Measurements from ENCODE around the gene BTAF1.
A peak's percentile ranks its signal among the peaks of the same experiment; 100 is the strongest.

BTAF1 gene

GRCh38 chr10:91883549-91884444, 39.8 kb upstream of the BTAF1 start:
- peak overlapping the region; percentile 87 for H3K56ac ChIP-seq (ENCODE audit: low read length)

GRCh38 chr10:91884536-91884935, 39.0 kb upstream of the BTAF1 start:
- H3K9ac ChIP-seq (ENCODE audit: low read length), result peak overlapping the region; percentile 22
- H3K36me3 ChIP-seq (ENCODE audit: control insufficient read depth, insufficient read depth, low read length), result no peaks in the 10 kb centered on the region
- H3K79me2 ChIP-seq (ENCODE audit: control insufficient read depth, insufficient read depth, low read length), result no peaks in the 10 kb centered on the region
- no peak overlapping the region for H3K23ac ChIP-seq (ENCODE audit: low read length)
- H3K4me1 ChIP-seq (ENCODE audit: control insufficient read depth, low read depth, low read length), result peaks cover 20% of the 10 kb centered on the region
- no CpG with 5 or more reads among the region's 1 CpG for WGBS (ENCODE audit: extremely low coverage, insufficient coverage, low lambda C conversion rate)
- H2AK5ac ChIP-seq (ENCODE audit: low read length), result peak overlapping the region; percentile 66
- H2BK120ac ChIP-seq (ENCODE audit: low read depth, low read length), result peak overlapping the region; percentile 98
- H3K4me3 ChIP-seq (ENCODE audit: low read length), result no peak overlapping the region
- no peak overlapping the region for H4K8ac ChIP-seq (ENCODE audit: low read depth, low read length)
- peak overlapping the region; percentile 94 for H3K27ac ChIP-seq (ENCODE audit: low read depth, low read length)
- H3K4me2 ChIP-seq (ENCODE audit: low read length), result no peak overlapping the region
- H3K79me1 ChIP-seq (ENCODE audit: low read length), result no peaks in the 10 kb centered on the region
- H3K27me3 ChIP-seq (ENCODE audit: insufficient read depth, low read length, poor library complexity), result no peaks in the 10 kb centered on the region
- DNase-seq, result no peak
- peak overlapping the region; percentile 87 for H3K56ac ChIP-seq (ENCODE audit: low read length)
- H3K4ac ChIP-seq (ENCODE audit: low read depth, low read length), result peak overlapping the region; percentile 83
- H3K18ac ChIP-seq (ENCODE audit: low read length), result peak overlapping the region; percentile 94
- peak overlapping the region; percentile 1 for H2BK15ac ChIP-seq (replicated peaks; ENCODE audit: low read depth)
- peak overlapping the region; percentile 36 for H2BK5ac ChIP-seq (ENCODE audit: low read length)
- H4K5ac ChIP-seq (ENCODE audit: low read length), result no peak overlapping the region

More at GRCh38 chr10:91883549-91884444, 39.8 kb upstream of the BTAF1 start:
- H3K79me1 ChIP-seq (ENCODE audit: low read length), result no peaks in the 10 kb centered on the region
- peak overlapping the region; percentile 17 for H3K4me2 ChIP-seq (ENCODE audit: low read length)
- H3K23ac ChIP-seq (ENCODE audit: low read length), result no peak overlapping the region
- peak overlapping the region; percentile 94 for H3K18ac ChIP-seq (ENCODE audit: low read length)
- H2BK5ac ChIP-seq (ENCODE audit: low read length), result peak overlapping the region; percentile 86
- no CpG with 5 or more reads among the region's 20 CpGs for WGBS (ENCODE audit: extremely low coverage, insufficient coverage, low lambda C conversion rate)
- H3K4ac ChIP-seq (ENCODE audit: low read depth, low read length), result peak overlapping the region; percentile 83
- no peak overlapping the region for H3K4me3 ChIP-seq (ENCODE audit: low read length)
- no peak overlapping the region for H4K5ac ChIP-seq (ENCODE audit: low read length)
- no peaks in the 10 kb centered on the region for H3K79me2 ChIP-seq (ENCODE audit: control insufficient read depth, insufficient read depth, low read length)
- H3K4me1 ChIP-seq (ENCODE audit: control insufficient read depth, low read depth, low read length), result peaks cover 24% of the 10 kb centered on the region
- H3K36me3 ChIP-seq (ENCODE audit: control insufficient read depth, insufficient read depth, low read length), result no peaks in the 10 kb centered on the region
- peak; percentile 76 for DNase-seq
- H2BK120ac ChIP-seq (ENCODE audit: low read depth, low read length), result peak overlapping the region; percentile 90
- no peak overlapping the region for H2BK15ac ChIP-seq (replicated peaks; ENCODE audit: low read depth)
- no peak overlapping the region for H4K8ac ChIP-seq (ENCODE audit: low read depth, low read length)
- peak overlapping the region; percentile 19 for H2AK5ac ChIP-seq (ENCODE audit: low read length)
- H3K9ac ChIP-seq (ENCODE audit: low read length), result peak overlapping the region; percentile 51
- peak overlapping the region; percentile 94 for H3K27ac ChIP-seq (ENCODE audit: low read depth, low read length)
- H3K27me3 ChIP-seq (ENCODE audit: insufficient read depth, low read length, poor library complexity), result no peaks in the 10 kb centered on the region

- peak overlapping the region; percentile 98 for H2BK120ac ChIP-seq (ENCODE audit: low read depth, low read length)
- no peaks in the 10 kb centered on the region for H3K27me3 ChIP-seq (ENCODE audit: insufficient read depth, low read length, poor library complexity)
- peaks cover 15% of the 10 kb centered on the region for H3K4me1 ChIP-seq (ENCODE audit: control insufficient read depth, low read depth, low read length)
- no peak overlapping the region for H3K23ac ChIP-seq (ENCODE audit: low read length)
- no peak overlapping the region for H3K9ac ChIP-seq (ENCODE audit: low read length)
- no peak overlapping the region for H3K4me2 ChIP-seq (ENCODE audit: low read length)
- H4K5ac ChIP-seq (ENCODE audit: low read length), result no peak overlapping the region
- peak overlapping the region; percentile 79 for H3K4ac ChIP-seq (ENCODE audit: low read depth, low read length)
- H3K36me3 ChIP-seq (ENCODE audit: control insufficient read depth, insufficient read depth, low read length), result no peaks in the 10 kb centered on the region
- peak overlapping the region; percentile 94 for H3K18ac ChIP-seq (ENCODE audit: low read length)
- no peak overlapping the region for H3K4me3 ChIP-seq (ENCODE audit: low read length)
- peak overlapping the region; percentile 31 for H2AK5ac ChIP-seq (ENCODE audit: low read length)
- peak overlapping the region; percentile 1 for H2BK15ac ChIP-seq (replicated peaks; ENCODE audit: low read depth)
- no peak overlapping the region for H4K8ac ChIP-seq (ENCODE audit: low read depth, low read length)
- no peak for DNase-seq
- peak overlapping the region; percentile 94 for H3K27ac ChIP-seq (ENCODE audit: low read depth, low read length)
- no peaks in the 10 kb centered on the region for H3K79me2 ChIP-seq (ENCODE audit: control insufficient read depth, insufficient read depth, low read length)
- H3K56ac ChIP-seq (ENCODE audit: low read length), result peak overlapping the region; percentile 38
- no CpG with 5 or more reads among the region's 9 CpGs for WGBS (ENCODE audit: extremely low coverage, insufficient coverage, low lambda C conversion rate)
- peak overlapping the region; percentile 34 for H2BK5ac ChIP-seq (ENCODE audit: low read length)
- H3K79me1 ChIP-seq (ENCODE audit: low read length), result no peaks in the 10 kb centered on the region
Observed at GRCh38 chr10:91885362-91886079, 38.0 kb upstream of the BTAF1 start.

- Histone ChIP-seq H2BK5ac (ENCODE audit: low read length) (peak overlapping the region; percentile 46), H4K8ac (ENCODE audit: low read depth, low read length) (no peak overlapping the region), H3K4me1 (ENCODE audit: control insufficient read depth, low read depth, low read length) (peaks cover 15% of the 10 kb centered on the region), H2BK15ac (replicated peaks; ENCODE audit: low read depth) (no peak overlapping the region), H2BK120ac (ENCODE audit: low read depth, low read length) (no peak overlapping the region), H3K4ac (ENCODE audit: low read depth, low read length) (no peak overlapping the region), H3K23ac (ENCODE audit: low read length) (no peak overlapping the region), H3K27ac (ENCODE audit: low read depth, low read length) (peak overlapping the region; percentile 78), H3K27me3 (ENCODE audit: insufficient read depth, low read length, poor library complexity) (no peaks in the 10 kb centered on the region), H3K18ac (ENCODE audit: low read length) (peak overlapping the region; percentile 92), H3K56ac (ENCODE audit: low read length) (peak overlapping the region; percentile 66), H3K4me3 (ENCODE audit: low read length) (no peak overlapping the region), H3K9ac (ENCODE audit: low read length) (peak overlapping the region; percentile 47), H3K79me1 (ENCODE audit: low read length) (no peaks in the 10 kb centered on the region), H3K79me2 (ENCODE audit: control insufficient read depth, insufficient read depth, low read length) (no peaks in the 10 kb centered on the region), H2AK5ac (ENCODE audit: low read length) (no peak overlapping the region), H4K5ac (ENCODE audit: low read length) (no peak overlapping the region), H3K4me2 (ENCODE audit: low read length) (no peak overlapping the region), H3K36me3 (ENCODE audit: control insufficient read depth, insufficient read depth, low read length) (no peaks in the 10 kb centered on the region)
- no CpG with 5 or more reads among the region's 6 CpGs for WGBS (ENCODE audit: extremely low coverage, insufficient coverage, low lambda C conversion rate)
- DNase-seq, result no peak
Observed at GRCh38 chr10:91886954-91887271, 36.7 kb upstream of the BTAF1 start.

- DNase-seq, result peak; percentile 96
- WGBS (ENCODE audit: extremely low coverage, insufficient coverage, low lambda C conversion rate), result no CpG with 5 or more reads among the region's 59 CpGs
- H3K4me1 ChIP-seq (ENCODE audit: control insufficient read depth, low read depth, low read length), result peaks cover 15% of the 10 kb centered on the region
Observed at GRCh38 chr10:91887272-91888076, 36.1 kb upstream of the BTAF1 start.

More at GRCh38 chr10:91887272-91888076, 36.1 kb upstream of the BTAF1 start:
- H3K9ac ChIP-seq (ENCODE audit: low read length), result peak overlapping the region; percentile 81
- no peaks in the 10 kb centered on the region for H3K36me3 ChIP-seq (ENCODE audit: control insufficient read depth, insufficient read depth, low read length)
- H4K5ac ChIP-seq (ENCODE audit: low read length), result no peak overlapping the region
- peak overlapping the region; percentile 47 for H2BK15ac ChIP-seq (replicated peaks; ENCODE audit: low read depth)
- H2BK120ac ChIP-seq (ENCODE audit: low read depth, low read length), result peak overlapping the region; percentile 92
- H3K4ac ChIP-seq (ENCODE audit: low read depth, low read length), result peak overlapping the region; percentile 87
- no peak overlapping the region for H3K23ac ChIP-seq (ENCODE audit: low read length)
- peak overlapping the region; percentile 52 for H3K4me2 ChIP-seq (ENCODE audit: low read length)
- no peaks in the 10 kb centered on the region for H3K79me2 ChIP-seq (ENCODE audit: control insufficient read depth, insufficient read depth, low read length)
- H3K4me3 ChIP-seq (ENCODE audit: low read length), result peak overlapping the region; percentile 6
- peak overlapping the region; percentile 93 for H3K56ac ChIP-seq (ENCODE audit: low read length)
- H3K79me1 ChIP-seq (ENCODE audit: low read length), result no peaks in the 10 kb centered on the region
- no peaks in the 10 kb centered on the region for H3K27me3 ChIP-seq (ENCODE audit: insufficient read depth, low read length, poor library complexity)
- no peak overlapping the region for H4K8ac ChIP-seq (ENCODE audit: low read depth, low read length)
- no peak overlapping the region for H2AK5ac ChIP-seq (ENCODE audit: low read length)
- H2BK5ac ChIP-seq (ENCODE audit: low read length), result peak overlapping the region; percentile 96
- H3K18ac ChIP-seq (ENCODE audit: low read length), result peak overlapping the region; percentile 92
- H3K27ac ChIP-seq (ENCODE audit: low read depth, low read length), result peak overlapping the region; percentile 93

Measured in mesendoderm (in vitro differentiated cells).